T-helper 1 cell (primary cell): ENCODE data around the gene KRT82.
A peak's percentile ranks its signal among the peaks of the same experiment; 100 is the strongest.
"Not testable (repeated sequence)": the region's sequence is repeated elsewhere in the genome, so short reads cannot be mapped to it uniquely, and the experiment has no call there.

Experiments
- DNase-seq, 5 donors: peaks; one replicate each; pipeline ENCODE4 v3.0.0-alpha.2; 2012 to 2020

Gene KRT82

GRCh38 chr12:52358575-52359350, 47.4 kb downstream of the KRT82 start:
- no peak for DNase-seq

GRCh38 chr12:52356762-52357580, 49.2 kb downstream of the KRT82 start:
- no peak for DNase-seq

- DNase-seq = no peak
Measured at GRCh38 chr12:52356031-52356761, 49.9 kb downstream of the KRT82 start.

DNA sequence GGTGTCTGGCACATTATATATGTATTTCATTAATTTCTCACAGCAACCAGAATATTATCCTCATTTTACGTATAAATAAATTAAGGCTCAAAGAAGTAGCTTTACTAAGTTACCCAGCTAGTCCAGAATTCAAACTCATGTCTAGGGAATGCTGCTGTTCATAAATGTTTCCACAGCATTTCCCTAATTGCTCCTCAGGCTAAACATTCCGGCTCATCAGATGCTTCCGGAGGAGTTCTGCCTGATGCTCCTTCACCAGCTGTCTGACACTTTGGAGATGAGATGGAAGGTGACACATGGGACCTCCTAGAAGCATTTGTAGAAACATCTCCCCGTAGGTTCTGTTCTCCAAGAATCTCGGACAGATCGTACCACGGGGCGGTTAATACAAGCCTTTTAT, 51.0 kb downstream of the KRT82 start:
- DNase-seq = no peak

- DNase-seq = no peak
Measured at GRCh38 chr12:52354200-52354599, 51.9 kb downstream of the KRT82 start.

GRCh38 chr12:52353766-52354165, 52.4 kb downstream of the KRT82 start:
- no peak for DNase-seq

DNA sequence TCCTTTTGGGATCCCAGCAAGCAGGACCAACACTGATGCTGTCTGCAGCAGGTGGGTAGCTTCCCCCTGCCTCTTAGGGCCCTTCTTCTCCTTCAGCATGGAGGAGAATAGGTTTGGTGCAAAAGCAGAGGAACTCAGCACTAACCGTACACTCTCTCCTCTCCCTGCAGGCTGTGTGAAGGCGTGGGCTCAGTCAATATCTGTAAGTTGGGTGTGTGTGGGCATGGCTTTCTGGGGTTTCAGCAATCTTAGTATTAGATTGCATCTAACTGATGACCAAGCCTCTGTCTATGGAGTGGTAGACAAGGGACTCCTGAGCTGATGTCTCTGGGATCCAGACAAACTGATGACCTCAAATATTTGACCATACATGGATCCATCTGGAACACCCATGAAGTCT, 53.2 kb downstream of the KRT82 start:
- DNase-seq = no peak

GRCh38 chr12:52351196-52352059, 54.7 kb downstream of the KRT82 start:
- peak in 3 of 5 donors; percentile 34 to 58 (median 38) for DNase-seq

GRCh38 chr12:52350786-52351185, 55.3 kb downstream of the KRT82 start:
- DNase-seq = no peak

DNA sequence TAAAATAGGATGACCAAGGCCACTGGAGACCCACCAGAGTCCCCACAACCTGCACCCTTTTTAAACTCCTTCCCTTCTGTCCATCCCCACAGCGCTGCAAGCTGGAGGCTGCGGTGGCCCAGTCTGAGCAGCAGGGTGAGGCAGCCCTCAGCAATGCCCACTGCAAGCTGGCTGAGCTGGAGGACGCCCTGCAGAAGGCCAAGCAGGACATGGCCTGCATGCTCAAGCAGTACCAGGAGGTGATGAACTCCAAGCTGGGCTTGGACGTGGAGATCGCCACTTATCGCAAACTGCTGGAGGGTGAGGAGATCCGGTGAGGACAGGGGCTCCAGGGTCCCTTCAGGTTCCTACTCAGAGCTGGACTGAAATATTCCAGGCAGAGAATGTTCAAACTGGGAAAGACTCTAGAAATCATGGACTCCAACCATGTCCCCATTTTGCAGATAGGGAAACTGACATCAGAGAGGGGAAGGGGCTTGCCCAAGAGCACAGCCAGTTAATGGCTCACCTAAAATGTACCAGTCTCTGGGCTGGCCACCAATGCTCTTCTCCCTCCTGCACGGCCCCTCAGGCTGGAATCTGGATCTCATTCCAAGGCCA, 56.0 kb downstream of the KRT82 start:
- no peak for DNase-seq

DNA sequence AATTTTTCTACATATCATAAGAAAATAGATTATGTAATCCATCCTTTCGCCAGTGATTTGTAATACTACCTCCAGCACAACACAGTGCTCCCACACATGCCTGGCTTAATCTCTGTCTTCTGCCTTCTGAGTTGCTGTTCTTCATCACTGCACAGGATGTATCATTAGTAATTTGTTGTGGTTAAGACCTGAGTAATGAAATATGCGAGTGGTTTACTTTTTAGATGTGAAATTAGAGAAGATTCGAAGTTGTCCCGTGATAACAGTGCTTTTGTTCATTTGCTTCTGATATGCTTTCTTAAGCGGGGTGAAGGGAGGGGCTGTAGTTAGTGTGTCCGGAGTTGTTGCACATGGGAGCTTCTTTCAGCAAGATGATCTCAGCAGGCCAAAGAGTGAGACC, 56.9 kb downstream of the KRT82 start:
- no peak for DNase-seq

- DNase-seq = no peak
Measured at GRCh38 chr12:52347551-52348510, 58.3 kb downstream of the KRT82 start.

DNA sequence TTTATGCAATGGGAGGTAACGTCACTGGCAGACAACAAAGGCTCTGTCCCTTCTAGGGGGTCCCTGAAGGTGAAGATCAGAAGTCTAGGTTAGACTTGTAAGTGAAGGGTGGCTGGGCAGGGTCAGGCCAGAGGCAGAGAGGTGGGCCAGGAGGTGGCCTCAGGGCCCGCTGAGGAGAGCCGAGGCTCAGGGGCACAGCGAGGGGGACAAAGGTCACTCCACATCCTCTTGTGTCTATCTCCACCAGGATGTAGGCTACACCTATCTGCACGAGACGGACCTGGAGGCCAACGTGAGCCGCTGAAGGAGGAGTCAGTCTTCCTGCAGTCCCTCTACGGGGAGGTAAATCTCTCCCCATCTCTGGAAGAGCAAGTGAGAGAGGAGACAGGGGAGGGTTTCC, 59.1 kb downstream of the KRT82 start:
- DNase-seq = no peak

- DNase-seq = no peak
Measured at GRCh38 chr12:52346593-52346992, 59.5 kb downstream of the KRT82 start.

- DNase-seq = not testable (repeated sequence)
Measured at GRCh38 chr12:52345041-52345440, 61.1 kb downstream of the KRT82 start.

DNA sequence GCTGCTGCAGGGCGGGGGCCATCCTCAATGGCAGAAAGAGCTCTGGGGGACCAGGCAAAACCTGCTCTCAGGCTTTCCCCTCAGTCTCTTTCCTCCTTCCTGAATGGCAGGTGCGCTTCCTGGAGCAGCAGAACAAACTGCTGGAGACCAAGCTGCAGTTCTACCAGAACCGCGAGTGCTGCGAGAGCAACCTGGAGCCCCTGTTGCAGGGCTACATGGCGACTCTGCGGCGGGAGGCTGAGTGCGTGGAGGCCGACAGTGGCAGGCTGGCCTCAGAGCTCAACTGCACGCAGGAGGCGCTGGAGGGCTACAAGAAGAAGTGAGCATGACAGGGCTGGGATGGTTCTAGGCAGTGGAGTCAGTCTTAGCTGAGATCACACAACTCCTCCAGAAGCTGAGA, 62.0 kb downstream of the KRT82 start:
- no peak for DNase-seq
